Measurements from ENCODE around the gene SLC8B1.

The SLC8B1 gene

GRCh38 chr12:113298472-113298817, 36.5 kb downstream of the SLC8B1 start:
- no peak for DNase-seq (ENCODE audit: low read depth)
- TF ChIP-seq CTCF (IDR thresholded peaks at IDR 0.05; ENCODE audit: control insufficient read depth, insufficient read depth, low read depth, low read length, missing control alignments): no peak
- no peak overlapping the region for H3K4me3 ChIP-seq (ENCODE audit: control insufficient read depth, low read depth, low read length)

GRCh38 chr12:113297621-113298471, 37.1 kb downstream of the SLC8B1 start:
- DNase-seq (ENCODE audit: low read depth): no peak
- H3K4me3 ChIP-seq (ENCODE audit: control insufficient read depth, low read depth, low read length): no peak overlapping the region
- TF ChIP-seq CTCF (IDR thresholded peaks at IDR 0.05; ENCODE audit: control insufficient read depth, insufficient read depth, low read depth, low read length, missing control alignments): no peak

- no peak for DNase-seq (ENCODE audit: low read depth)
- no peak overlapping the region for H3K4me3 ChIP-seq (ENCODE audit: control insufficient read depth, low read depth, low read length)
- no peak for TF ChIP-seq CTCF (IDR thresholded peaks at IDR 0.05; ENCODE audit: control insufficient read depth, insufficient read depth, low read depth, low read length, missing control alignments)
These were observed 37.7 kb downstream of the SLC8B1 start for GRCh38 chr12:113297214-113297587.

GRCh38 chr12:113296557-113297213, 38.2 kb downstream of the SLC8B1 start:
- no peak overlapping the region for H3K4me3 ChIP-seq (ENCODE audit: control insufficient read depth, low read depth, low read length)
- DNase-seq (ENCODE audit: low read depth): no peak
- TF ChIP-seq CTCF (IDR thresholded peaks at IDR 0.05; ENCODE audit: control insufficient read depth, insufficient read depth, low read depth, low read length, missing control alignments): no peak

- no peak for DNase-seq (ENCODE audit: low read depth)
- H3K4me3 ChIP-seq (ENCODE audit: control insufficient read depth, low read depth, low read length): no peak overlapping the region
- no peak for TF ChIP-seq CTCF (IDR thresholded peaks at IDR 0.05; ENCODE audit: control insufficient read depth, insufficient read depth, low read depth, low read length, missing control alignments)
These were observed 38.9 kb downstream of the SLC8B1 start for GRCh38 chr12:113295886-113296556.

- H3K4me3 ChIP-seq (ENCODE audit: control insufficient read depth, low read depth, low read length): no peak overlapping the region
- no peak for DNase-seq (ENCODE audit: low read depth)
- no peak for TF ChIP-seq CTCF (IDR thresholded peaks at IDR 0.05; ENCODE audit: control insufficient read depth, insufficient read depth, low read depth, low read length, missing control alignments)
These were observed 41.8 kb downstream of the SLC8B1 start for GRCh38 chr12:113293100-113293499.
